ENCODE measurements around the gene ELOVL6.
"Not testable (repeated sequence)": the region's sequence is repeated elsewhere in the genome, so short reads cannot be mapped to it uniquely, and the experiment has no call there.

The ELOVL6 gene

GRCh38 chr4:110198435-110199416 lies at the start of gene ELOVL6:
Gene ELOVL6, minus strand, starts transcription at chr4:110198615. Its CDS starts 280 bp downstream, at chr4:110198335.
- no peak for TF ChIP-seq CTCF (IDR thresholded peaks at IDR 0.05; ENCODE audit: control insufficient read depth, insufficient read depth, low read depth, low read length, missing control alignments)

DNA sequence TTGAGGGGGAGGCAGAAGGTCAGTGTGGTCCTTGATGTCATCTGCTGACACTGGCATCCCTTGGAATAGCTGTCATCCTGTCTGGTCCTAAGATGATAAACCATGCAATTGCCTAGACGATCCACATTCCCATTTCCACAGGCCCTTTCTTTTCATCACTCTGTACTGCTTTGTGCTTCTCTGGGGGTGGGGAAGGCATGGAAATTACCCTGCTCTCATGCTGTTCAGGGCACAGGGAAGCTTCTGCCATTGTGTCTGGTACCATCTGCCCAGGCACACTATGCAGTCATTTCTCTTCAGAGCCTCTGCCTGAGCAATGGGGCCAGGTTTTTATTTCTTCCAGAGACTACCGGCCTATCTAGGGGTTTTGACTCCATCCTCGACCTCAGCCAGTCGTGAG lies 49.7 kb upstream of the ELOVL6 start:
- DNase-seq (ENCODE audit: low read depth) = no peak
- H3K4me3 ChIP-seq (ENCODE audit: control insufficient read depth, low read depth, low read length) = no peak overlapping the region
- TF ChIP-seq CTCF (IDR thresholded peaks at IDR 0.05; ENCODE audit: control insufficient read depth, insufficient read depth, low read depth, low read length, missing control alignments) = no peak

More at GRCh38 chr4:110198435-110199416, at the start of gene ELOVL6:
- peak within 1 kb of the TSS; percentile 73 for H3K4me3 ChIP-seq (ENCODE audit: control insufficient read depth, low read depth, low read length)
- DNase-seq (ENCODE audit: low read depth) = peak; percentile 33

DNA sequence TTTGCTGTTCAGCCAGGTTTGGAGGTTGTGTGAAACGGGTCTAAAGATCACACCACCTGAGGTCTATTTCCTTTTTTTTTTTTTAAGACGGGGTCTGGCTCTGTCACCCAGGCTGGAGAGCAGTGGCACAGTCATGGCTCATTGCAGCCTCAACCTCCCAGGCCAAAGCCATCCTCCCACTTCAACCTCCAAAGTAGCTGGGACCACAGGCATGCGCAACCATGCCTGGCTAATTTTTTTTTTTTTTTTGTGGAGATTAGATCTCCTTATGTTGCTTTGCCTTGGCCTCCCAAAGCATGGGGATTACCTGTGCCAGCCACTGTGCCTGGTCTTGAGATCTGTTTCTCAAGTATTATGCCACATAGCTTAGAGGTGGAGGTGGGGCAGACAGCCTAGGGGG lies 49.2 kb upstream of the ELOVL6 start:
- no peak overlapping the region for H3K4me3 ChIP-seq (ENCODE audit: control insufficient read depth, low read depth, low read length)
- DNase-seq (ENCODE audit: low read depth) = no peak
- TF ChIP-seq CTCF (IDR thresholded peaks at IDR 0.05; ENCODE audit: control insufficient read depth, insufficient read depth, low read depth, low read length, missing control alignments) = no peak

GRCh38 chr4:110245577-110245976 lies 47.2 kb upstream of the ELOVL6 start:
- DNase-seq (ENCODE audit: low read depth) = no peak
- H3K4me3 ChIP-seq (ENCODE audit: control insufficient read depth, low read depth, low read length) = no peak overlapping the region
- TF ChIP-seq CTCF (IDR thresholded peaks at IDR 0.05; ENCODE audit: control insufficient read depth, insufficient read depth, low read depth, low read length, missing control alignments) = no peak

GRCh38 chr4:110236324-110236723 lies 37.9 kb upstream of the ELOVL6 start:
- no peak for DNase-seq (ENCODE audit: low read depth)

DNA sequence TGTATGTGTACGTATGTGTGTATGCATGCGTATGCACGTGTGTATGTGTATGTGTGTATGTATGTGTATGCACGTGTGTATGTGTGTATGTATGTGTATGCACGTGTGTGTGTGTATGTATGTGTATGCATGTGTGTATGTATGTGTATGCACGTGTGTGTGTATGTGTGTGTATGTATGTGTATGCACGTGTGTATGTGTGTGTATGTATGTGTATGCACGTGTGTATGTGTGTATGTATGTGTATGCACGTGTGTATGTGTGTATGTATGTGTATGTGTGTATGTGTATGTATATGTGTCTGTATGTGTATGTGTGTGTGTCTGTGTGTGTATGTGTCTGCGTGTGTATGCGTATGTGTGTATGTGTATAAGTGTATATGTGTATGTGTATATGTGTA lies 35.2 kb upstream of the ELOVL6 start:
- not testable (repeated sequence) for H3K4me3 ChIP-seq (ENCODE audit: control insufficient read depth, low read depth, low read length); DNase-seq (ENCODE audit: low read depth)

More at GRCh38 chr4:110236324-110236723, 37.9 kb upstream of the ELOVL6 start:
- no peak for TF ChIP-seq CTCF (IDR thresholded peaks at IDR 0.05; ENCODE audit: control insufficient read depth, insufficient read depth, low read depth, low read length, missing control alignments)
- no peak overlapping the region for H3K4me3 ChIP-seq (ENCODE audit: control insufficient read depth, low read depth, low read length)

- no peak for DNase-seq (ENCODE audit: low read depth)
- no peak overlapping the region for H3K4me3 ChIP-seq (ENCODE audit: control insufficient read depth, low read depth, low read length)
- TF ChIP-seq CTCF (IDR thresholded peaks at IDR 0.05; ENCODE audit: control insufficient read depth, insufficient read depth, low read depth, low read length, missing control alignments) = no peak
These were observed 33.5 kb upstream of the ELOVL6 start for GRCh38 chr4:110231869-110232268.
